HepG2 (cell line): ENCODE measurements around the gene THBS4. TPM values are rescaled to one million over a fixed set of nuclear protein-coding genes. Genes with fewer than 3 reads are reported as not detected.

Source experiments
- ASH2L ChIP-seq: fragments of 300-600, 200-600 bp; sonication (generic); IDR thresholded peaks from 2 replicates; pipeline ENCODE4 v1.7.0; 2017; ENCODE audit warnings: low read depth, mild to moderate bottlenecking, moderate library complexity, mixed read lengths, low read length; ENCODE audit not compliant: insufficient read length
- ATF3 ChIP-seq: sonication (generic); formaldehyde crosslinking; IDR thresholded peaks from 2 replicates; pipeline ENCODE4 v1.4.0; 2020; ENCODE audit warnings: missing genetic modification reagents
- GLI4 ChIP-seq: sonication (generic); formaldehyde crosslinking; IDR thresholded peaks from 2 replicates; pipeline ENCODE4 v1.5.1; 2020; ENCODE audit warnings: missing genetic modification reagents, mild to moderate bottlenecking, moderate library complexity, borderline replicate concordance
- JUN ChIP-seq: sonication (generic); formaldehyde crosslinking; IDR thresholded peaks from 2 replicates; pipeline ENCODE4 v1.4.0; 2020; ENCODE audit warnings: mild to moderate bottlenecking, missing genetic modification reagents
- MYNN ChIP-seq: sonication (generic); formaldehyde crosslinking; IDR thresholded peaks from 2 replicates; pipeline ENCODE4 v1.4.0; 2020; ENCODE audit warnings: mild to moderate bottlenecking, low read depth, missing genetic modification reagents
- NRL ChIP-seq: sonication (generic); formaldehyde crosslinking; IDR thresholded peaks from 2 replicates; pipeline ENCODE4 v1.5.0; 2020; ENCODE audit warnings: missing genetic modification reagents, mild to moderate bottlenecking, moderate library complexity, borderline replicate concordance
- PHF5A ChIP-seq: IDR thresholded peaks from one replicate; pipeline ENCODE4 v1.6.1; 2018; ENCODE audit warnings: low read depth, missing genetic modification reagents; ENCODE audit not compliant: unreplicated experiment
- POGZ ChIP-seq: sonication (generic); formaldehyde crosslinking; IDR thresholded peaks from 2 replicates; pipeline ENCODE4 v1.4.0; 2020; ENCODE audit warnings: mild to moderate bottlenecking, missing genetic modification reagents
- RAD21 ChIP-seq: fragments of 450-650 bp; formaldehyde crosslinking; IDR thresholded peaks from 2 replicates; pipeline ENCODE4 v1.5.0; 2020; ENCODE audit warnings: mild to moderate bottlenecking
- SNAI1 ChIP-seq: sonication (generic); formaldehyde crosslinking; IDR thresholded peaks from 2 replicates; pipeline ENCODE4 v1.5.0; 2020; ENCODE audit warnings: mild to moderate bottlenecking, missing genetic modification reagents, borderline replicate concordance
- ZBTB38 ChIP-seq: sonication (generic); formaldehyde crosslinking; IDR thresholded peaks from 2 replicates; pipeline ENCODE4 v1.5.1; 2020; ENCODE audit warnings: mild to moderate bottlenecking, missing genetic modification reagents
- ZNF138 ChIP-seq: sonication (generic); formaldehyde crosslinking; IDR thresholded peaks from 2 replicates; pipeline ENCODE4 v1.5.0; 2020; ENCODE audit warnings: mild to moderate bottlenecking, low read depth, missing genetic modification reagents
- ZNF205 ChIP-seq: IDR thresholded peaks from 2 replicates; pipeline ENCODE4 v1.6.1; 2018; ENCODE audit warnings: missing biosample characterization, missing genetic modification reagents
- ZNF235 ChIP-seq: sonication (generic); formaldehyde crosslinking; IDR thresholded peaks from 2 replicates; pipeline ENCODE4 v1.8.1; 2023; ENCODE audit warnings: mild to moderate bottlenecking, missing genetic modification reagents, borderline replicate concordance
- ZNF260 ChIP-seq: sonication (generic); formaldehyde crosslinking; IDR thresholded peaks from 2 replicates; pipeline ENCODE4 v1.4.0; 2020; ENCODE audit warnings: missing genetic modification reagents, low read depth, mild to moderate bottlenecking, borderline replicate concordance
- ZNF329 ChIP-seq: sonication (generic); formaldehyde crosslinking; IDR thresholded peaks from 2 replicates; pipeline ENCODE4 v1.9.0; 2021; ENCODE audit warnings: low read depth, mild to moderate bottlenecking, missing genetic modification reagents
- ZNF333 ChIP-seq: sonication (generic); formaldehyde crosslinking; IDR thresholded peaks from 2 replicates; pipeline ENCODE4 v1.4.0; 2020; ENCODE audit warnings: mild to moderate bottlenecking, missing genetic modification reagents, borderline replicate concordance
- ZNF589 ChIP-seq: sonication (generic); formaldehyde crosslinking; conservative IDR thresholded peaks from 2 replicates; pipeline ENCODE4 v1.8.0; 2022; ENCODE audit warnings: mild to moderate bottlenecking, moderate library complexity, missing genetic modification reagents
- ZNF674 ChIP-seq: sonication (generic); formaldehyde crosslinking; IDR thresholded peaks from 2 replicates; pipeline ENCODE4 v1.5.0; 2020; ENCODE audit warnings: low read depth, mild to moderate bottlenecking, missing genetic modification reagents
- polyA plus RNA-seq, 8 experiments: library from polyadenylated mRNA; depleted of rRNA in 3 of 8; stranded (reverse) in 7 of 8; unstranded in 1 of 8; fragments of >200 nt; fragmentation: Illumina TruSeq in 4 of 8; extraction: Trizol in 4 of 8; gene quantifications; 2 replicates each; pipeline versions ENCODE4 v1.2.1 to v1.2.3, GENCODE V29; 2011 to 2016; ENCODE audit warnings: low read depth in 4 of 8, missing spikeins in 1 of 8, mixed read lengths in 1 of 8; ENCODE audit not compliant: insufficient read depth in 1 of 8
- total RNA-seq, 5 experiments: library from RNA; depleted of rRNA; stranded (reverse); fragments of >200 nt; fragmentation: Illumina TruSeq; extraction: Trizol; gene quantifications; 2 replicates each; pipeline ENCODE4 v1.2.3, GENCODE V29; 2016; ENCODE audit warnings: low read depth in 1 of 5
- TF ChIP-seq, protein P1 (sequence below): sonication (generic); formaldehyde crosslinking; IDR thresholded peaks from 2 replicates; pipeline ENCODE4 v1.5.1; 2020; ENCODE audit warnings: mild to moderate bottlenecking, moderate library complexity, missing genetic modification reagents
- TF ChIP-seq, protein P2 (sequence below): sonication (generic); formaldehyde crosslinking; IDR thresholded peaks from 2 replicates; pipeline ENCODE4 v1.5.1; 2020; ENCODE audit warnings: missing genetic modification reagents, mild to moderate bottlenecking, borderline replicate concordance
- TF ChIP-seq, protein P3 (sequence below): sonication (generic); formaldehyde crosslinking; IDR thresholded peaks from 2 replicates; pipeline ENCODE4 v1.4.0; 2020; ENCODE audit warnings: missing genetic modification reagents

The THBS4 gene
- total and polyA plus RNA-seq, 2 of the 13 experiments (the other 11 are each of a cell fraction or from before 2014, with no cell fraction given), result 0.60 to 1.2 TPM

GRCh38 chr5:79990598-79991507, 44.3 kb upstream of the THBS4 start, which contains the start of gene MTX3 (continued):
- TF ChIP-seq ZNF138 (no peak), ZNF205 (CRISPR knock-in tag) (peak; percentile 10; the same call in 1 of the 2 replicates), GLI4 (CRISPR knock-in tag) (peak; percentile 55; the same call in 1 of the 2 replicates), ZNF329 (CRISPR knock-in tag) (0 out of 2 replicates have a peak, but pooled peaks have one; percentile 49), ZNF260 (CRISPR knock-in tag) (no peak), ZNF674 (0 out of 2 replicates have a peak, but pooled peaks have one; percentile 41), JUN (CRISPR knock-in tag) (no peak), SNAI1 (CRISPR knock-in tag) (0 out of 2 replicates have a peak, but pooled peaks have one; percentile 75), ZNF333 (CRISPR knock-in tag) (peak; percentile 76; the same call in 1 of the 2 replicates), MYNN (CRISPR knock-in tag) (no peak), ZNF235 (CRISPR knock-in tag) (0 out of 2 replicates have a peak, but pooled peaks have one; percentile 57), ZBTB38 (CRISPR knock-in tag) (peak; percentile 82), PHF5A (CRISPR knock-in tag) (no peak), ZNF589 (0 out of 2 replicates have a peak, but pooled peaks have one; percentile 53), RAD21 (CRISPR knock-in tag) (peak; percentile 53), ASH2L (peak; percentile 93), NRL (CRISPR knock-in tag) (peak; percentile 94), ATF3 (CRISPR knock-in tag) (peak; percentile 58; the same call in 1 of the 2 replicates), POGZ (CRISPR knock-in tag) (peak; percentile 95)
- TF ChIP-seq, protein P1, sequence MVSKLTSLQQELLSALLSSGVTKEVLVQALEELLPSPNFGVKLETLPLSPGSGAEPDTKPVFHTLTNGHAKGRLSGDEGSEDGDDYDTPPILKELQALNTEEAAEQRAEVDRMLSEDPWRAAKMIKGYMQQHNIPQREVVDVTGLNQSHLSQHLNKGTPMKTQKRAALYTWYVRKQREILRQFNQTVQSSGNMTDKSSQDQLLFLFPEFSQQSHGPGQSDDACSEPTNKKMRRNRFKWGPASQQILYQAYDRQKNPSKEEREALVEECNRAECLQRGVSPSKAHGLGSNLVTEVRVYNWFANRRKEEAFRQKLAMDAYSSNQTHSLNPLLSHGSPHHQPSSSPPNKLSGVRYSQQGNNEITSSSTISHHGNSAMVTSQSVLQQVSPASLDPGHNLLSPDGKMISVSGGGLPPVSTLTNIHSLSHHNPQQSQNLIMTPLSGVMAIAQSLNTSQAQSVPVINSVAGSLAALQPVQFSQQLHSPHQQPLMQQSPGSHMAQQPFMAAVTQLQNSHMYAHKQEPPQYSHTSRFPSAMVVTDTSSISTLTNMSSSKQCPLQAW, result peak; percentile 80; the same call in 1 of the 2 replicates
- TF ChIP-seq, protein P2, sequence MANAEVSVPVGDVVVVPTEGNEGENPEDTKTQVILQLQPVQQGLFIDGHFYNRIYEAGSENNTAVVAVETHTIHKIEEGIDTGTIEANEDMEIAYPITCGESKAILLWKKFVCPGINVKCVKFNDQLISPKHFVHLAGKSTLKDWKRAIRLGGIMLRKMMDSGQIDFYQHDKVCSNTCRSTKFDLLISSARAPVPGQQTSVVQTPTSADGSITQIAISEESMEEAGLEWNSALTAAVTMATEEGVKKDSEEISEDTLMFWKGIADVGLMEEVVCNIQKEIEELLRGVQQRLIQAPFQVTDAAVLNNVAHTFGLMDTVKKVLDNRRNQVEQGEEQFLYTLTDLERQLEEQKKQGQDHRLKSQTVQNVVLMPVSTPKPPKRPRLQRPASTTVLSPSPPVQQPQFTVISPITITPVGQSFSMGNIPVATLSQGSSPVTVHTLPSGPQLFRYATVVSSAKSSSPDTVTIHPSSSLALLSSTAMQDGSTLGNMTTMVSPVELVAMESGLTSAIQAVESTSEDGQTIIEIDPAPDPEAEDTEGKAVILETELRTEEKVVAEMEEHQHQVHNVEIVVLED (CRISPR knock-in tag), result peak; percentile 84
- TF ChIP-seq, protein P3, sequence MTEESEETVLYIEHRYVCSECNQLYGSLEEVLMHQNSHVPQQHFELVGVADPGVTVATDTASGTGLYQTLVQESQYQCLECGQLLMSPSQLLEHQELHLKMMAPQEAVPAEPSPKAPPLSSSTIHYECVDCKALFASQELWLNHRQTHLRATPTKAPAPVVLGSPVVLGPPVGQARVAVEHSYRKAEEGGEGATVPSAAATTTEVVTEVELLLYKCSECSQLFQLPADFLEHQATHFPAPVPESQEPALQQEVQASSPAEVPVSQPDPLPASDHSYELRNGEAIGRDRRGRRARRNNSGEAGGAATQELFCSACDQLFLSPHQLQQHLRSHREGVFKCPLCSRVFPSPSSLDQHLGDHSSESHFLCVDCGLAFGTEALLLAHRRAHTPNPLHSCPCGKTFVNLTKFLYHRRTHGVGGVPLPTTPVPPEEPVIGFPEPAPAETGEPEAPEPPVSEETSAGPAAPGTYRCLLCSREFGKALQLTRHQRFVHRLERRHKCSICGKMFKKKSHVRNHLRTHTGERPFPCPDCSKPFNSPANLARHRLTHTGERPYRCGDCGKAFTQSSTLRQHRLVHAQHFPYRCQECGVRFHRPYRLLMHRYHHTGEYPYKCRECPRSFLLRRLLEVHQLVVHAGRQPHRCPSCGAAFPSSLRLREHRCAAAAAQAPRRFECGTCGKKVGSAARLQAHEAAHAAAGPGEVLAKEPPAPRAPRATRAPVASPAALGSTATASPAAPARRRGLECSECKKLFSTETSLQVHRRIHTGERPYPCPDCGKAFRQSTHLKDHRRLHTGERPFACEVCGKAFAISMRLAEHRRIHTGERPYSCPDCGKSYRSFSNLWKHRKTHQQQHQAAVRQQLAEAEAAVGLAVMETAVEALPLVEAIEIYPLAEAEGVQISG, result peak; percentile 85
